ENCODE measurements around the gene PYGB. TPM values are rescaled to one million over a fixed set of nuclear protein-coding genes. Genes with fewer than 3 reads are reported as not detected.

Gene PYGB
- total RNA-seq, 1 donor from 2014 or later, result 46.6 TPM

GRCh38 chr20:25293910-25294458, 46.1 kb downstream of the PYGB start:
- Mint-ChIP-seq H3K27ac (no peak overlapping the region), H3K36me3 (peaks cover 7% of the 10 kb centered on the region), H3K4me1 (no peaks in the 10 kb centered on the region), H3K9me3 (no peaks in the 10 kb centered on the region), H3K4me3 (no peak overlapping the region), H3K27me3 (ENCODE audit: low read depth) (no peaks in the 10 kb centered on the region)
- DNase-seq (ENCODE audit: low spot score in 2 of 2, unreplicated experiment in 2 of 2), result no peak
- no peak for TF ChIP-seq CTCF (IDR thresholded peaks at IDR 0.05; ENCODE audit: unreplicated experiment)

GRCh38 chr20:25294459-25295385, 46.8 kb downstream of the PYGB start:
- no peak overlapping the region for H3K4me3 Mint-ChIP-seq
- peak overlapping the region; percentile 25 for H3K27ac Mint-ChIP-seq
- DNase-seq (ENCODE audit: low spot score in 2 of 2, unreplicated experiment in 2 of 2), result peak in 1 of 2 experiments; percentile 71
- no peaks in the 10 kb centered on the region for H3K9me3 Mint-ChIP-seq
- H3K4me1 Mint-ChIP-seq, result no peaks in the 10 kb centered on the region
- no peaks in the 10 kb centered on the region for H3K27me3 Mint-ChIP-seq (ENCODE audit: low read depth)
- peaks cover 7% of the 10 kb centered on the region for H3K36me3 Mint-ChIP-seq
- TF ChIP-seq CTCF (IDR thresholded peaks at IDR 0.05; ENCODE audit: unreplicated experiment), result peak; percentile 54

GRCh38 chr20:25295386-25296093, 47.7 kb downstream of the PYGB start:
- Mint-ChIP-seq H3K4me3 (no peak overlapping the region), H3K27me3 (ENCODE audit: low read depth) (no peaks in the 10 kb centered on the region), H3K9me3 (no peaks in the 10 kb centered on the region), H3K27ac (peak overlapping the region; percentile 25), H3K4me1 (no peaks in the 10 kb centered on the region), H3K36me3 (peaks cover 7% of the 10 kb centered on the region)
- TF ChIP-seq CTCF (IDR thresholded peaks at IDR 0.05; ENCODE audit: unreplicated experiment), result no peak
- no peak for DNase-seq (ENCODE audit: low spot score in 2 of 2, unreplicated experiment in 2 of 2)

GRCh38 chr20:25296094-25297093, 48.5 kb downstream of the PYGB start:
- Mint-ChIP-seq H3K4me1 (no peaks in the 10 kb centered on the region), H3K27ac (no peak overlapping the region), H3K27me3 (ENCODE audit: low read depth) (no peaks in the 10 kb centered on the region), H3K9me3 (no peaks in the 10 kb centered on the region), H3K4me3 (no peak overlapping the region), H3K36me3 (peaks cover 7% of the 10 kb centered on the region)
- TF ChIP-seq CTCF (IDR thresholded peaks at IDR 0.05; ENCODE audit: unreplicated experiment), result no peak
- no peak for DNase-seq (ENCODE audit: low spot score in 2 of 2, unreplicated experiment in 2 of 2)

All from mesothelial cell of epicardium (in vitro differentiated cells).